OCI-M2 (cell line): ENCODE data around the gene BMP8A.
A peak's percentile ranks its signal among the peaks of the same experiment; 100 is the strongest.
"Not testable (repeated sequence)": the region's sequence is repeated elsewhere in the genome, so short reads cannot be mapped to it uniquely, and the experiment has no call there.

Experiments used
- DNase-seq: peaks from one replicate; lab custom pipeline; 2025; ENCODE audit not compliant: unreplicated experiment; lab: John Stamatoyannopoulos, UW

Gene BMP8A

DNA sequence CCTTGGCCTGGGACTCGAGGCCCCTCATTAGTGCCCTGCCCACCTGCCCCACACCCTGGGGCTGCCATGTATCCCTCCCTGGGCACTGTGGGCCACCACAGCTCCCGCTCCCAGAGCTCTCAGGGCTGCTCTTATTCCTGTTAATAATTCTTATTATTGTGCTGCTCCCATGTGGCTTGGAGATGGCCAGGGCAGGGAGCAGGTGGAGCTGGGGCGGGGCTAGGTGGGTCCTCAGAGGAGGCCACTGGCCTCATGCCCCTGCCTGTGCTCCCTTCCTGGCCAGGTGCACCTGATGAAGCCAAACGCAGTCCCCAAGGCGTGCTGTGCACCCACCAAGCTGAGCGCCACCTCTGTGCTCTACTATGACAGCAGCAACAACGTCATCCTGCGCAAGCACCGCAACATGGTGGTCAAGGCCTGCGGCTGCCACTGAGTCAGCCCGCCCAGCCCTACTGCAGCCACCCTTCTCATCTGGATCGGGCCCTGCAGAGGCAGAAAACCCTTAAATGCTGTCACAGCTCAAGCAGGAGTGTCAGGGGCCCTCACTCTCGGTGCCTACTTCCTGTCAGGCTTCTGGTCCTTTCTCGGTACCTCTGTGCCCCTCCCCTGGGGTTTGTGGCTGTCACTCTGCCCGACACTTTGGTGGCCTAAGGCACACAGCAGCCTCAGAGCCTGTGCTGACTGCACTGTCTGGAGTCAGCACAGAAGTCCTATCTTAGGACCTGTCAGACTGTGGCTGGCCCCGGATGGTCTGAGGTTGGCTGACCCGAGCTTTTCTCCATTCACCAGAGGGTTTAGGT lies 34.1 kb downstream of the BMP8A start:
- no peak for DNase-seq

DNA sequence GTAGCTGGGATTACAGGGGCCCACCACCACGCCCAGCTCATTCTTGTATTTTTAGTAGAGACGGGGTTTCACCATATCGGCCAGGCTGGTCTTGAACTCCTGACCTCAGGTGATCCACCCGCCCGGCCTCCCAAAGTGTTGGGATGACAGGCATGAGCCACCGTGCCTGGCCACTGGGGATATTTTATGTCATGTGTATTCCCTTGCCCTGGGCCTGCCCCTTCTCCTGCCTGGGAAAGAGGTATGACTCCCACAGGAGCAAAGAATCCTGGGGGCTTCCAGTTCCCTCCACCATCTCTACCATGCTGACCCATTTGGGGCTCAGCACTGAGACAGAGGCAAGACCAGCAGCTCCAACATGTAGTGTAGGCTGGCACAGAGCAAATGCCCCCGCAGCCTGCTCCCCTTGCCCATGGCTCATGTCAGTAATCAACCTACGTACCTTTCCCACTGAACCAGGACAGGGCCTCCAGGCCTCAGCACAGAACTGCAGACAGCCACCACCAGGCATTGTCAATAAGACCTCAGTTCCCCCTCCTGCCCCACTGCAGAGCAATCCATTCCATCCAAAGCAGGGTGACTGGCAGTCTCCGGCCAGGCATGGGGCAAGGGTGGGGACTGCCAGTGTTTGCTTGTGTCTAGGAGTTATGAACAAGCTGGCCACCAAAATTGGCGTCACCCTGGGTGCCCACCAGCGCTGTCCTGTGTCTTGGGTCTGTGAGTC lies 35.2 kb downstream of the BMP8A start:
- no peak for DNase-seq

- DNase-seq = not testable (repeated sequence)
Measured at GRCh38 chr1:39527190-39527579, 35.7 kb downstream of the BMP8A start.

DNA sequence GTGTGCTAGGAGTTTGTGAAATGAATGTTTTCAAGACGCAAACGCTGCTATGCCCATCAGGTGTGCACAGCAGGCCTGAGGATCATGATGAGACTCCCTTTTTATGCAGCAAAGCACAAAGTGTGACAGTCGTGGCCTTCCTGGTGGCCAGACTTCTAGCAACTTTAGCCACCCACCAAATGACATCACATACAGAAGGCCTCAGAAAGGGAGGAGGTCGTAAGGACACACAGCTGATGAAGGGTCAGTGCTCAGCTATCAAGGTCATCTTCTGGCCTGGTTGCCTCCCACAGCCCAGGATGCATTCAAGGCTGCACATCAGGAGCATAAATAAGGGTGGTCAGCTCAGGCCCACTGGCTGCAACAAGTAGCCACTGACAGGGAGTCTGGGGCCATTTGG lies 36.6 kb downstream of the BMP8A start:
- DNase-seq = no peak

GRCh38 chr1:39529901-39530535 lies 38.6 kb downstream of the BMP8A start:
- DNase-seq = no peak

- DNase-seq = no peak
Measured at GRCh38 chr1:39531526-39531925, 40.1 kb downstream of the BMP8A start.

DNA sequence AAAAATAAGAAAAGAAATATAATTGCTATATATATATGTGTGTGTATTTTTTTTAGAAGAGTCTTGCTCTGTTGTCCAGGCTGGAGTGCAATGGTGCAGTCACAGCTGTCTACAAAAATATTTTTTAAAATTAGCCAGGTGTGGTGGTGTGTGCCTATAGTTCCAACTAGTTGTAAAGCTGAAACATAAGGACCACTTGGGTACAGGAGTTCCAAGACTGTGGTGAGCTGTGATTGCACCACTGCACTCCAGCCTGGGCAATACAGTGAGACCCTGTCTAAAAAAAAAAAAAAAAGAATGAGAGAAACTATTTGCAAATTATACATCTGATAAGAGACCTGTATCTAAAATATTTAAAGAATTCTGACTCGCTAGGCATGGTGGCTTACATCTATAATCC lies 42.0 kb downstream of the BMP8A start:
- DNase-seq = no peak

- DNase-seq = no peak
Measured at GRCh38 chr1:39538531-39539251, 47.3 kb downstream of the BMP8A start.

GRCh38 chr1:39539252-39539790 lies 47.9 kb downstream of the BMP8A start:
- DNase-seq = peak; percentile 27

- DNase-seq = no peak
Measured at GRCh38 chr1:39540504-39541031, 49.1 kb downstream of the BMP8A start.

DNA sequence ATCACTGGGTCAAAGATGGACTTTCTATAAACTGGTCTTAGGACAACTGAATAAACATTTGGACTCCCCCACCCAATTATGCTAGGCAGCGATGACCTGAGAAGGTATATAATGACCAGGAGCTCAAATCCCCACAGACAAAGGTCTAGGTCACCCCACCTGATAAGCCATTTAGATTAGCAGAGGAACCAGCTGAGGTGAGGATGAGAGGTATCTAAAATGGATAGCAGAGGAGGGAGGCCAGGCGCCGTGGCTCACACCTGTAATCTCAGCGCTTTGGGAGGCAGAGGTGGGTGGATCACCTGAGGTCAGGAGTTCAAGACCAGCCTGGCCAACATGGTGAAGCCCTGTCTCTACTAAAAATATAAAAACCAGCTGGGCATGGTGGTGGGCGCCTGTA lies 51.5 kb downstream of the BMP8A start:
- no peak for DNase-seq

- no peak for DNase-seq
Measured at GRCh38 chr1:39544327-39544726, 52.9 kb downstream of the BMP8A start.

DNA sequence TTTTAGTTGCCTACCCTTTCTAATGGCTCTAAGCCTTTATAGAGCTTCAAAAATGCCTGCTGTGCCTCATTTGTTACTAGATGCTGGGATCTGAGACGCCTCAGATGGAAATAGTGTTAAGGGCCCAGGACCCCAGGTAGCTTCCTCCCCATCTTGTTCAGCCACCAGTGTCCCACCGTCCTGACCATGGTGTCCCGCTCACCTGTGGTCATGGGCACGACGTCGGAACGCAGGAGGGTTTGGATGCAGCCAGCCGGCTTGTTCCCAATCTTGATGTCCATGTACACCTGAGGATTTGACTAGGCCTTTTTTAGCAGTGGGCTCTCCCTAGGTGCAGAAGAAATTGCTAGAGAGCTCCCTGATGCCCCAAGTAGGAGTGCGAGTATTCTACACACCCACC lies 54.1 kb downstream of the BMP8A start:
- DNase-seq = no peak

- no peak for DNase-seq
Measured at GRCh38 chr1:39554277-39554676, 62.8 kb downstream of the BMP8A start.

- DNase-seq = no peak
Measured at GRCh38 chr1:39561279-39561678, 69.8 kb downstream of the BMP8A start.

- DNase-seq = no peak
Measured at GRCh38 chr1:39562886-39563285, 71.5 kb downstream of the BMP8A start.

DNA sequence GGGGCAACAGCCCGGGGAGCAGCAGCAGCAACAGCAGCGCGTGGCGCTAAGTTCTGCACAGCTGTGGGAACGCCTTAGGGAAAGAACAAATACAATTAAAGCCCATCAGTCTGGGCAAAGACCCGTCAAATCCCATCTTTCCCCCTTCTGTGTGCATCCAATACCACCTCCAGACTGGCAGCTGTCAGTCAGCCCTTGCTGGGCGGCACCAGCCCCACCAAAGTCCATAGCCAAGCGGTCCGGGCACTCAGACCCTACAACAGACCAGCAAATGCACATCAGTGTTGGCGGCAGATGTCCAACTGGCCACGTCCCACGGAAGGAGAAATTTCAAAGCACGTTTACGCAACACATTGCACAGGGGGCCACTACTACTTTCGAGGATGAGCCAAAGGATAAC lies 72.2 kb downstream of the BMP8A start:
- no peak for DNase-seq

- no peak for DNase-seq
Measured at GRCh38 chr1:39564340-39564739, 72.9 kb downstream of the BMP8A start.

DNA sequence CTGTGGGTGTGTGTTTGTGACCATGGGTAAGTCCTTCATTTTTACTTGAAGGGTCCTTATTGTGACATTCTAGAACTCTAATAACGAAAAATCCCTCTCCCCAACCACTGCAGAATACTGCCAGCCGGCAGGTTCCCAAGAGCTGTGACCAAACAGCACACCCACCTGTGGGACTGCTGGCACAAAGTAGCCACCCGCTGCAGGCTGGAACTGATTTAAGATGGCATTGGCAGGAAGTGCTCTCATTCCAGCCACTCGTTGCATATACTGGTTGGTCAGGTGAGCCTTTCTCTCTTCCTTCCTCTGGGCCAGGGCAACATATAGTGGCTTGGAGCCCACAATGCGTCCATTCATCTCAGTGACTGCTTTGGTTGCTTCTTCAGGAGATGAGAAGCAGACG lies 73.5 kb downstream of the BMP8A start:
- no peak for DNase-seq

DNA sequence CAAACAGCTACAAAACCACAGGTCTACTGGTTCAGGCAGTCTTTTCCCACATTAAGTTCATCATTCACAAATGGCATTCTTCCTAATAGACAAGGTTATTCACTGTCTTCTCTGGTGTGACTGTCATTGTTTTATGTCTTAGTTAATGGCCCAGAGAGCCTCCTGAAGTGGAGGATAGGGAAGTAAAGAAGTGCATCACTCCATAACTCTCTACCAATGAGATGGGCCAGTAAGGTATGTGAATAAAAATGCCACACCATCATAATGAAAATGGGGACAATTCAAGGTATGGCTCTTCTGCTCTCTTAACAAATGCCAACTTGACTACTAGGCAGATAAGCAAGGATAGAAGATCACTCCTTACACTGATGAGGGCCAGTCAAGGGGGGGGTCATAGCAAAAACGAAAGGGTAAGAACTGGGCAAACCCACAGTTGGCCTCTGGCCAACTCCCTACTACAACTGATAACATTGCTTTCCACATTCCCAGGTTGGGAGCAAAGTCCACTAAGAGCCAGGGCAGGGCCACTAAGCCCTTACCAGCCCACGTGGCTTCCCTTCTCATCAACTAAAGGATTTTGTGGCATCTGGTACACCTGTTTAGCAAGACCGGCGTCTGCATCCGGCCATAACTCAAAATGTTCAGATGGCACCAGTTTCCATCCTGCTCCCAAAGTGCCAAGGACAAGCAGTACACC lies 75.2 kb downstream of the BMP8A start:
- DNase-seq = no peak
